Erythroblast (primary cell): Measurements from ENCODE around the gene COQ10A.

ENCODE experiments used
- GATA1 ChIP-seq: IDR thresholded peaks from 2 replicates; pipeline ENCODE4 v1.6.1; 2011; ENCODE audit warnings: low read depth, mild to moderate bottlenecking, control low read depth, low read length, moderate library complexity
- POLR2A ChIP-seq: IDR thresholded peaks from 2 replicates; pipeline ENCODE4 v1.6.1; 2011; ENCODE audit warnings: mild to moderate bottlenecking, low read length

DNA sequence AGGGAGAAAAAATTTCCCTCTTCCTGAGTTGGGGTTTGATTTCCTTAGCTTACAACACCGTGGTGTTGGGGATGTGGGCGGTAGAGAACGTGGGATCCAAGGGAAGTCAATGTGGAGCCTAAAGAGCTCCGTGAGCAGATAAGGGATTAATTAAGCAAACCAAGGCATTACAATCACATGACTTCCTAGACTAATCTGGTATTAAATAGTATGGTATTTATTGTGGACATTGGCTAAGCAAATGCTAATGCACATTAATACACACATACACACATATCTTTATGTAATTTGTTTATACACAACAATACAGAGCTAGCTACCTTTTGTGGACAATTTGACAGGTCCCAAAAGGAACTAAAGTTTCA, 44.2 kb upstream of the COQ10A start:
- TF ChIP-seq POLR2A = no peak
- no peak for TF ChIP-seq GATA1
